Measurements from ENCODE around the gene ACR.

DNA sequence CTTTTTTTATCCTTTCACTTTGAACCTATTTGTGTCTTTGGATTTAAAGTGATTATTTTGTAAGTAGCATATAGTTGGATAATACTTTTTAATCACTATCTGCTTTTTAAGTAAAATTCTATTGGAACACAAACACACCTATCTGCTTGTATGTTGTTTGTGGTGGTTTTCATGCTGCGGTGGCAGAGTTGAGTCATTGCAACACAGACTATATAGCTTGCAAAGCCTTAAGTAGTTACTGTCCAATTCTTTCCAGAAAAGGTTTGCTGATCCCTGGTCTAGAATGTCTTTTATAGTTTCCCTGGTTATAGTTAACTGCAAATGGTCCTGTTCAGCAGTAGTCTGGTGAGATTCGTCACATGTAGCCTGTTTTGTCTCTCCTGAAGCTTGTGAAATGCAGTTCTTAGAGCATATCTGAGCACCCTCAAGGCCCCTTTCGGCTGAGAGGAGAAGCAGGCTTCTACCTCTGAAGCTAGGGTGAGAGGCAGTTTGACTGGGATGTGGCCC, 43.9 kb upstream of the ACR start:
- no peak for TF ChIP-seq EP300 (IDR thresholded peaks at IDR 0.05)
- TF ChIP-seq, protein P1, sequence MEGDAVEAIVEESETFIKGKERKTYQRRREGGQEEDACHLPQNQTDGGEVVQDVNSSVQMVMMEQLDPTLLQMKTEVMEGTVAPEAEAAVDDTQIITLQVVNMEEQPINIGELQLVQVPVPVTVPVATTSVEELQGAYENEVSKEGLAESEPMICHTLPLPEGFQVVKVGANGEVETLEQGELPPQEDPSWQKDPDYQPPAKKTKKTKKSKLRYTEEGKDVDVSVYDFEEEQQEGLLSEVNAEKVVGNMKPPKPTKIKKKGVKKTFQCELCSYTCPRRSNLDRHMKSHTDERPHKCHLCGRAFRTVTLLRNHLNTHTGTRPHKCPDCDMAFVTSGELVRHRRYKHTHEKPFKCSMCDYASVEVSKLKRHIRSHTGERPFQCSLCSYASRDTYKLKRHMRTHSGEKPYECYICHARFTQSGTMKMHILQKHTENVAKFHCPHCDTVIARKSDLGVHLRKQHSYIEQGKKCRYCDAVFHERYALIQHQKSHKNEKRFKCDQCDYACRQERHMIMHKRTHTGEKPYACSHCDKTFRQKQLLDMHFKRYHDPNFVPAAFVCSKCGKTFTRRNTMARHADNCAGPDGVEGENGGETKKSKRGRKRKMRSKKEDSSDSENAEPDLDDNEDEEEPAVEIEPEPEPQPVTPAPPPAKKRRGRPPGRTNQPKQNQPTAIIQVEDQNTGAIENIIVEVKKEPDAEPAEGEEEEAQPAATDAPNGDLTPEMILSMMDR (IDR thresholded peaks at IDR 0.05) = no peak
